ENCODE results near the gene SLC25A19. TPM values are rescaled to one million over a fixed set of nuclear protein-coding genes. Genes with fewer than 3 reads are reported as not detected.

The SLC25A19 gene
- total and polyA plus RNA-seq, 2 experiments from 2014 or later, result 6.2 to 6.7 TPM

DNA sequence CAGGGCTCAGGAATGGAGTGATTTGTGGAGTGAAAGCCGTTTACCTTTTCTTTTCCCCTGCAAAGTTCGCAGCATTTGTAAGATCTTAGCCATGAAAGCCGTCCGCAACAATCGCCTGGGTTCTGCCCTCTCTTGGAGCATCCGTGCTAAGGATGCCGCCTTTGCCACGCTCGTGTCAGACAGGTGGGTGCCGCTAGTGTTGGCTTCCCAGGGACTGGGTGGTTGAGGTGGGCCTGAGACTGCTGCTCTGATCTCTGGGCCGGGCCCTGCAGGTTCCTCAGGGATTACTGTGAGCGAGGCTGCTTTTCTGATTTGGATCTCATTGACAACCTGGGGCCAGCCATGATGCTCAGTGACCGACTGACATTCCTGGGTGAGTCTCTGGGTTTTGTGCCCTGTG, 56.4 kb downstream of the SLC25A19 start:
- H3K4me3 ChIP-seq, result no peak overlapping the region
- 88 to 93% methylated on average over 13 of the region's 13 CpGs for WGBS, 2 experiments (ENCODE audit: low coverage in 1 of 2, low lambda C conversion rate in 2 of 2, missing lambda C conversion rate in 2 of 2)
- H3K9ac ChIP-seq, result no peak overlapping the region
- no peak for DNase-seq
- H3K9me3 ChIP-seq (ENCODE audit: low read depth), result no peaks in the 10 kb centered on the region
- no peaks in the 10 kb centered on the region for H3K27me3 ChIP-seq (replicated peaks; ENCODE audit: insufficient read depth)
- H3K4me2 ChIP-seq (ENCODE audit: unreplicated experiment), result no peak overlapping the region
- no peaks in the 10 kb centered on the region for H4K20me1 ChIP-seq (ENCODE audit: insufficient read depth)
- TF ChIP-seq EZH2 (IDR thresholded peaks at IDR 0.05; ENCODE audit: insufficient read depth, poor library complexity, severe bottlenecking) (no peak), EZH2phosphoT487 (IDR thresholded peaks at IDR 0.05; ENCODE audit: insufficient read depth, low read depth) (no peak)
- 0 out of 2 replicates have a peak, but pooled peaks cover 8% of the 10 kb centered on the region for H3K36me3 ChIP-seq (ENCODE audit: low read depth)
- no peaks in the 10 kb centered on the region for H3K9me2 ChIP-seq (ENCODE audit: insufficient read depth)
- no peaks in the 10 kb centered on the region for H3K4me1 ChIP-seq (ENCODE audit: insufficient read depth)
- H3K79me2 ChIP-seq (ENCODE audit: insufficient read depth), result no peaks in the 10 kb centered on the region
- H3K27ac ChIP-seq, result no peak overlapping the region
- in situ Hi-C loops (cut with MboI), result no loop called here
- H2AFZ ChIP-seq, result no peak overlapping the region
- H3F3A ChIP-seq (ENCODE audit: insufficient read depth), result peaks cover 25% of the 10 kb centered on the region; the same call in 1 of the 2 replicates

DNA sequence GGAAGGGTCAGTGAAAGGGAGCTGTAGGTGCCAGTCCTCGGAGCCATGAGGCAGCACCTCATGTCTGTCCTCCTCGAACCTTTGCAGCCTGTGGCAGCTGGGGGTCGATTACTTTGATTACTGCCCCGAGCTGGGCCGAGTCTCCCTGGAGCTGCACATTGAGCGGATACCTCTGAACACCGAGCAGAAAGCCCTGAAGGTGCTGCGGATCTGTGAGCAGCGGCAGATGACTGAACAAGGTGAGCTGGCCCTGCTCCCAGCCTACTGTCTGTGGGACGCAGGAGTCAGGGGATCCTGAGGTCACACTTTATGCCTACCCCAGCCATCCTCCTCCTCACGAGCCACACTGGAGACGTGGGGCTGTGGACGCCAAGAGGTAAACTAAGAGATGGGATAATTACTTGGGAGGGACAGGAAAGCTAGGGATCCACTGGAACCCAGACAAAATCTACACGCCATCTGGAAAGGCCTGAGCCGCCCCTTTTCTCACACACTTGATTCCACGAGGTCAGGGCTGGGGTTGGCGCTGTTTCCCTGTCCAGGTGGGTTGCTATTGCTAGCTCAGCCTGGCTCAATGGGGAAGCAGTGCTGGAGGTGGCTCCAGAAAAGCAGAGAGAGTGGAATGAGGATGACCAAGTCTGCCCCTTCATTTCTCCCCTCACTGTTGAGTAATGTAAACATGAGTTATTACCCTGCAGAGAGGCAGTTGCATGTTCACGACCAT, 57.3 kb downstream of the SLC25A19 start:
- TF ChIP-seq EZH2phosphoT487 (IDR thresholded peaks at IDR 0.05; ENCODE audit: insufficient read depth, low read depth) (no peak), EZH2 (IDR thresholded peaks at IDR 0.05; ENCODE audit: insufficient read depth, poor library complexity, severe bottlenecking) (no peak)
- H3K4me1 ChIP-seq (ENCODE audit: insufficient read depth), result no peaks in the 10 kb centered on the region
- H3F3A ChIP-seq (ENCODE audit: insufficient read depth), result peaks cover 22% of the 10 kb centered on the region; the same call in 1 of the 2 replicates
- peaks cover 8% of the 10 kb centered on the region; the same call in 1 of the 2 replicates for H3K36me3 ChIP-seq (ENCODE audit: low read depth)
- no peak overlapping the region for H3K9ac ChIP-seq
- H3K79me2 ChIP-seq (ENCODE audit: insufficient read depth), result no peaks in the 10 kb centered on the region
- H2AFZ ChIP-seq, result no peak overlapping the region
- H3K27ac ChIP-seq, result no peak overlapping the region
- no peak overlapping the region for H3K4me3 ChIP-seq
- H3K9me2 ChIP-seq (ENCODE audit: insufficient read depth), result no peaks in the 10 kb centered on the region
- 87 to 92% methylated on average over 18 of the region's 18 CpGs for WGBS, 2 experiments (ENCODE audit: low coverage in 1 of 2, low lambda C conversion rate in 2 of 2, missing lambda C conversion rate in 2 of 2)
- H3K4me2 ChIP-seq (ENCODE audit: unreplicated experiment), result no peak overlapping the region
- H3K9me3 ChIP-seq (ENCODE audit: low read depth), result no peaks in the 10 kb centered on the region
- in situ Hi-C loops (cut with MboI), result no loop called here
- DNase-seq, result no peak
- no peaks in the 10 kb centered on the region for H4K20me1 ChIP-seq (ENCODE audit: insufficient read depth)
- H3K27me3 ChIP-seq (replicated peaks; ENCODE audit: insufficient read depth), result no peaks in the 10 kb centered on the region

DNA sequence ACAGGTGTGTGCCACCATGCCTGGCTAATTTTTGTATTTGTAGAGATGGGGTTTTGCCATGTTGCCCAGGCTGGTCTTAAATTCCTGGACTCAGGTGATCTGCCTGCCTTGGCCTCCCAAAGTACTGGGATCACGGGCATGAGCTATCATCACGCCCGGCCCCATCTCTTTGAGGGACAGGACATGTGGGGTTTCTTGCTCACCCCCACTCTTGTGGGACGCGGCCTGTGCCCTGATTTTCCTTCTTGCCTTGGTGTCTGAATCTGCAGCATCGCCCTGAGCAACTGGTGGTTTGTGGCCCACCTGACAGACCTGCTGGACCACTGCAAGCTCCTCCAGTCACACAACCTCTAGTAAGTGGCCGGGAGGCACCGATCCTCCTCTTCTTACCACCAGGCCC, 58.2 kb downstream of the SLC25A19 start:
- DNase-seq, result no peak
- Histone ChIP-seq H3K79me2 (ENCODE audit: insufficient read depth) (no peaks in the 10 kb centered on the region), H3K4me3 (no peak overlapping the region), H3K36me3 (ENCODE audit: low read depth) (peaks cover 8% of the 10 kb centered on the region; the same call in 1 of the 2 replicates), H3K4me2 (ENCODE audit: unreplicated experiment) (no peak overlapping the region), H3K27me3 (replicated peaks; ENCODE audit: insufficient read depth) (no peaks in the 10 kb centered on the region), H4K20me1 (ENCODE audit: insufficient read depth) (no peaks in the 10 kb centered on the region), H3K9ac (no peak overlapping the region), H3K9me3 (ENCODE audit: low read depth) (no peaks in the 10 kb centered on the region), H3K27ac (no peak overlapping the region), H3K4me1 (ENCODE audit: insufficient read depth) (no peaks in the 10 kb centered on the region), H3K9me2 (ENCODE audit: insufficient read depth) (no peaks in the 10 kb centered on the region), H2AFZ (no peak overlapping the region), H3F3A (ENCODE audit: insufficient read depth) (peaks cover 15% of the 10 kb centered on the region; the same call in 1 of the 2 replicates)
- TF ChIP-seq EZH2 (IDR thresholded peaks at IDR 0.05; ENCODE audit: insufficient read depth, poor library complexity, severe bottlenecking) (no peak), EZH2phosphoT487 (IDR thresholded peaks at IDR 0.05; ENCODE audit: insufficient read depth, low read depth) (no peak)
- in situ Hi-C loops (cut with MboI), result no loop called here
- WGBS, 2 experiments (ENCODE audit: low coverage in 1 of 2, low lambda C conversion rate in 2 of 2, missing lambda C conversion rate in 2 of 2), result 95 to 97% methylated on average over 8 of the region's 8 CpGs

DNA sequence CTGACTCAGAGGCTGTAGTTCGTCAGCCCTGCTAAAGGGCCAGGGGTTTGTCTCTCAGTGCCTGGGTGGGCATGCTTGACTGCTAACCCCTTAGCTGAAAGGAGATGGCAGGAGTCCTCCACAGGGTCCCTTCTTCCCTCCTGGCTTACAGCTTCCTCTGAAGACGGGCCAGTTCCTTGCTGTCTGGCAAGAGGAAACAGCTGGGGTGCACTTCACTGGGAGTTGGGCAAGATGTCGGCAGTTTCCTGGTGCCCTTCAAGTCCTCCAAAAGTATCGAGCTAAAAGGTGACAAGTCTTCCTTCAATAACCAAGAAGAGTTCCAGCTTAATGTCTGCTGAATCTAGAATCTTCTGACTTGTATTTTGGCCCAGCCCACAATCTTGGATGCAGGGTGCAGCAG, 60.4 kb downstream of the SLC25A19 start:
- no peak for TF ChIP-seq EZH2 (IDR thresholded peaks at IDR 0.05; ENCODE audit: insufficient read depth, poor library complexity, severe bottlenecking)
- TF ChIP-seq EZH2phosphoT487 (IDR thresholded peaks at IDR 0.05; ENCODE audit: insufficient read depth, low read depth), result no peak
- H3K27ac ChIP-seq, result no peak overlapping the region
- H3K4me2 ChIP-seq (ENCODE audit: unreplicated experiment), result no peak overlapping the region
- no peaks in the 10 kb centered on the region for H3K79me2 ChIP-seq (ENCODE audit: insufficient read depth)
- in situ Hi-C loops (cut with MboI), result no loop called here
- H3F3A ChIP-seq (ENCODE audit: insufficient read depth), result no peaks in the 10 kb centered on the region
- no peak overlapping the region for H3K4me3 ChIP-seq
- no peaks in the 10 kb centered on the region for H3K9me3 ChIP-seq (ENCODE audit: low read depth)
- no peaks in the 10 kb centered on the region for H3K4me1 ChIP-seq (ENCODE audit: insufficient read depth)
- H3K27me3 ChIP-seq (replicated peaks; ENCODE audit: insufficient read depth), result no peaks in the 10 kb centered on the region
- H2AFZ ChIP-seq, result no peak overlapping the region
- no peaks in the 10 kb centered on the region for H4K20me1 ChIP-seq (ENCODE audit: insufficient read depth)
- H3K36me3 ChIP-seq (ENCODE audit: low read depth), result no peaks in the 10 kb centered on the region; the same call in 1 of the 2 replicates
- no peak overlapping the region for H3K9ac ChIP-seq
- DNase-seq, result no peak
- WGBS, 2 experiments (ENCODE audit: low coverage in 1 of 2, low lambda C conversion rate in 2 of 2, missing lambda C conversion rate in 2 of 2), result 94 to 95% methylated on average over 4 of the region's 4 CpGs
- no peaks in the 10 kb centered on the region for H3K9me2 ChIP-seq (ENCODE audit: insufficient read depth)
